DND-41 (cell line): ENCODE results near the gene SCUBE1.

Experiments used
- ATAC-seq: fragments of 200-7000 bp; cut with Tn5 transposase; 3 replicates; pipeline ENCODE4 v1.9.1; 2021; ENCODE audit warnings: low read depth; ENCODE audit not compliant: insufficient read depth
- DNase-seq: peaks from one replicate; pipeline ENCODE4 v3.0.0-alpha.2; 2020
- H2AFZ ChIP-seq: 2 replicates; pipeline ENCODE4 v1.6.0; 2012; ENCODE audit warnings: low read depth, low read length
- H3K27ac ChIP-seq: 2 replicates; pipeline ENCODE4 v1.5.1; 2012; ENCODE audit warnings: low read length, inconsistent platforms
- H3K27me3 ChIP-seq: fragments of 200-600 bp; sonication (generic); 2 replicates; pipeline ENCODE4 v1.6.0; 2012; ENCODE audit warnings: low read length, mild to moderate bottlenecking, inconsistent platforms; ENCODE audit not compliant: insufficient read depth, poor library complexity
- H3K36me3 ChIP-seq: 2 replicates; pipeline ENCODE4 v1.5.1; 2012; ENCODE audit warnings: low read length, inconsistent platforms; ENCODE audit not compliant: insufficient read depth
- H3K4me1 ChIP-seq: 2 replicates; pipeline ENCODE4 v1.5.1; 2012; ENCODE audit warnings: mild to moderate bottlenecking, low read length; ENCODE audit not compliant: insufficient read depth
- H3K4me2 ChIP-seq: 2 replicates; pipeline ENCODE4 v1.6.0; 2012; ENCODE audit warnings: mild to moderate bottlenecking, moderate library complexity, low read length, inconsistent platforms; ENCODE audit not compliant: insufficient read depth
- H3K4me3 ChIP-seq, 2 experiments: fragments of 200-600 bp in 1 of 2; shearing (Covaris generic) in 1 of 2; 2 replicates each; pipeline ENCODE4 v1.5.1; 2012 to 2016; ENCODE audit warnings: inconsistent platforms in 2 of 2, low read length in 2 of 2, mild to moderate bottlenecking in 2 of 2, low read depth in 1 of 2, moderate library complexity in 1 of 2
- H3K79me2 ChIP-seq: 2 replicates; pipeline ENCODE4 v1.6.0; 2012; ENCODE audit warnings: low read length, inconsistent platforms; ENCODE audit not compliant: insufficient read depth
- H3K9ac ChIP-seq: 2 replicates; pipeline ENCODE4 v1.6.0; 2012; ENCODE audit warnings: low read depth, mild to moderate bottlenecking, inconsistent platforms, low read length, moderate library complexity
- H3K9me3 ChIP-seq: 2 replicates; pipeline ENCODE4 v1.5.1; 2012; ENCODE audit warnings: low read length, moderate library complexity, mild to moderate bottlenecking, inconsistent platforms; ENCODE audit not compliant: insufficient read depth, severe bottlenecking
- H4K20me1 ChIP-seq: 2 replicates; pipeline ENCODE4 v1.6.0; 2012; ENCODE audit warnings: low read length; ENCODE audit not compliant: insufficient read depth
- EZH2 ChIP-seq: IDR thresholded peaks from 3 replicates; pipeline ENCODE4 v1.6.1; 2012; ENCODE audit warnings: borderline replicate concordance, low read depth, mild to moderate bottlenecking, moderate library complexity, low read length, inconsistent platforms; ENCODE audit not compliant: severe bottlenecking
- TF ChIP-seq, protein P1 (sequence below): IDR thresholded peaks from 2 replicates; pipeline ENCODE4 v1.5.1; 2012; ENCODE audit warnings: borderline replicate concordance, low read length, moderate library complexity, mild to moderate bottlenecking; ENCODE audit not compliant: poor library complexity, severe bottlenecking; ENCODE audit errors: extremely low read depth

The SCUBE1 gene

DNA sequence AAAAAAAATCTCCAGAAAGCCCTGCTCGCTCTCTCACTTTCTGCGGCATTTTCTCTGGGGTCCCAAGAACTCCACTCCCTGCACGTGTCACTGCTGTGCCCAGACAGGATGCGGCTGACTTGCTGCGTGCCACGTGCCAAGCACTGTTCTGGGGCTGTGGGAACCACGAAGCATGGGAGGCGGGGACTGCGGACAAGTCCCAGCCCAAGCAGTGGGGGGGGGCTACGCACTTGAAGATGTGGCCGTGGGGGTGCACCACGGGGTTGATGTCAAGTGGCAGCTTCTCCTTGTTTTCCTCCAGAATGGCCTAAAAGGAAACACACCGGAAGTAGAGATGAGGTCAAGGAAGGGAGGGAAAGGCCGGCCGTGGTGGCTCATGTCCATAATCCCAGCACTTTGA lies 167.1 kb downstream of the SCUBE1 start:
- Histone ChIP-seq H3K9ac (no peak overlapping the region), H3K27ac (no peak overlapping the region), H3K36me3 (peaks cover 85% of the 10 kb centered on the region), H4K20me1 (peaks cover 16% of the 10 kb centered on the region), H3K79me2 (peaks cover 2% of the 10 kb centered on the region; the same call in 1 of the 2 replicates), H3K4me2 (no peak overlapping the region), H3K4me3 (no peak overlapping the region), H3K27me3 (no peaks in the 10 kb centered on the region), H3K4me1 (no peaks in the 10 kb centered on the region), H3K9me3 (no peaks in the 10 kb centered on the region), H2AFZ (no peak overlapping the region)
- TF ChIP-seq, protein P1, sequence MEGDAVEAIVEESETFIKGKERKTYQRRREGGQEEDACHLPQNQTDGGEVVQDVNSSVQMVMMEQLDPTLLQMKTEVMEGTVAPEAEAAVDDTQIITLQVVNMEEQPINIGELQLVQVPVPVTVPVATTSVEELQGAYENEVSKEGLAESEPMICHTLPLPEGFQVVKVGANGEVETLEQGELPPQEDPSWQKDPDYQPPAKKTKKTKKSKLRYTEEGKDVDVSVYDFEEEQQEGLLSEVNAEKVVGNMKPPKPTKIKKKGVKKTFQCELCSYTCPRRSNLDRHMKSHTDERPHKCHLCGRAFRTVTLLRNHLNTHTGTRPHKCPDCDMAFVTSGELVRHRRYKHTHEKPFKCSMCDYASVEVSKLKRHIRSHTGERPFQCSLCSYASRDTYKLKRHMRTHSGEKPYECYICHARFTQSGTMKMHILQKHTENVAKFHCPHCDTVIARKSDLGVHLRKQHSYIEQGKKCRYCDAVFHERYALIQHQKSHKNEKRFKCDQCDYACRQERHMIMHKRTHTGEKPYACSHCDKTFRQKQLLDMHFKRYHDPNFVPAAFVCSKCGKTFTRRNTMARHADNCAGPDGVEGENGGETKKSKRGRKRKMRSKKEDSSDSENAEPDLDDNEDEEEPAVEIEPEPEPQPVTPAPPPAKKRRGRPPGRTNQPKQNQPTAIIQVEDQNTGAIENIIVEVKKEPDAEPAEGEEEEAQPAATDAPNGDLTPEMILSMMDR: no peak
- TF ChIP-seq EZH2: no peak
- ATAC-seq: peak; percentile 39; the same call in 1 of the 3 replicates
- peak; percentile 34 for DNase-seq

GRCh38 chr22:43174941-43175531 lies 168.1 kb downstream of the SCUBE1 start:
- no peak for ATAC-seq
- no peak overlapping the region for H3K9ac ChIP-seq
- H3K4me3 ChIP-seq: no peak overlapping the region
- no peaks in the 10 kb centered on the region for H3K9me3 ChIP-seq
- H3K27me3 ChIP-seq: no peaks in the 10 kb centered on the region
- TF ChIP-seq EZH2: no peak
- TF ChIP-seq, protein P1: no peak
- no peak overlapping the region for H3K27ac ChIP-seq
- no peaks in the 10 kb centered on the region for H3K4me1 ChIP-seq
- DNase-seq: no peak
- H4K20me1 ChIP-seq: peaks cover 10% of the 10 kb centered on the region
- H3K36me3 ChIP-seq: peaks cover 85% of the 10 kb centered on the region
- no peaks in the 10 kb centered on the region for H3K79me2 ChIP-seq
- no peak overlapping the region for H2AFZ ChIP-seq
- H3K4me2 ChIP-seq: no peak overlapping the region

DNA sequence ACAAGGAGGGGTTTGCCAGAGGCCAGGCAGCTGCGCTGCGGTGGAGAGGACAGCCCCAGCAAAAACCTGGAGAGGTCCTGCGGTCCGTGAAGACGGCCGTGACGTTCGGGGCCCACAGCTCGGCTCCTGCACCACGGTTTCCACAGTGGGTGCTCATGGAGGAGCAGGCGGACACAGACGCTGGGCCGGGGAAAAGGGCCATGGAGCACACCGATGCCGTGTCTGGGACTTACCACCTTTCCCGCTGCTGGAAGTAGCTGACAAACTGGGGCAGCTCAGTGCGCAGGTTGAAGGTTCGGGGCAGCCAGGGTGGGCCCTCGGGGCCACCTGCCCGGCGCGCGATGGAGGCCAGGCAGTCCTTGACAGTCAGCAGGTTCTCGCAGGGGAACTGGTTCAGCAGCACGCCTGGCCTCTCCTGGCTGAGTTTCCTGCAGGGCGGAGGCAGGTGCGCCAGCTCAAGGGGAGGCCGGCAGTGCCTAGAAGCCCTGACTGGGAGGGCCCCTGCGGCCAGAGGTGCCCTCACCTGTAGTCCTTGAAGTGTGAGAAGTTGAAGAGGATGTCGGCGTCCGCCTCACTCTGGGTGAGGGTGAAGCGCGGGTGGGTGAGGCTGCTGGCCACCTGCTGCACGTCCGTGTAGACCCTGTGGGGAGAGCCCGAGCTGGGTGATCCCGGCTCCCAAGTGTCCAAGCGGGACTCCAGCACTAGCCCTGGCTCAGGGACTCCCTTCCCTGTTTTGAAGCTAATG lies 169.0 kb downstream of the SCUBE1 start:
- Histone ChIP-seq H3K79me2 (no peaks in the 10 kb centered on the region), H3K27ac (no peak overlapping the region), H3K9me3 (no peaks in the 10 kb centered on the region), H3K27me3 (no peaks in the 10 kb centered on the region), H3K4me2 (no peak overlapping the region), H4K20me1 (peaks cover 10% of the 10 kb centered on the region), H3K4me1 (no peaks in the 10 kb centered on the region), H3K36me3 (peaks cover 83% of the 10 kb centered on the region), H3K4me3 (no peak overlapping the region), H3K9ac (no peak overlapping the region), H2AFZ (no peak overlapping the region)
- DNase-seq (no peak), ATAC-seq (no peak)
- no peak for TF ChIP-seq EZH2
- TF ChIP-seq, protein P1: no peak
